ENCODE measurements around the gene PPP1R7. TPM values are rescaled to one million over a fixed set of nuclear protein-coding genes. Genes with fewer than 3 reads are reported as not detected.

Gene PPP1R7
- total and polyA plus RNA-seq, 9 of the 15 experiments (the other 6 are each of a cell fraction or from before 2014, with no cell fraction given) = 37.5 to 75.0 (median 50.5) TPM

DNA sequence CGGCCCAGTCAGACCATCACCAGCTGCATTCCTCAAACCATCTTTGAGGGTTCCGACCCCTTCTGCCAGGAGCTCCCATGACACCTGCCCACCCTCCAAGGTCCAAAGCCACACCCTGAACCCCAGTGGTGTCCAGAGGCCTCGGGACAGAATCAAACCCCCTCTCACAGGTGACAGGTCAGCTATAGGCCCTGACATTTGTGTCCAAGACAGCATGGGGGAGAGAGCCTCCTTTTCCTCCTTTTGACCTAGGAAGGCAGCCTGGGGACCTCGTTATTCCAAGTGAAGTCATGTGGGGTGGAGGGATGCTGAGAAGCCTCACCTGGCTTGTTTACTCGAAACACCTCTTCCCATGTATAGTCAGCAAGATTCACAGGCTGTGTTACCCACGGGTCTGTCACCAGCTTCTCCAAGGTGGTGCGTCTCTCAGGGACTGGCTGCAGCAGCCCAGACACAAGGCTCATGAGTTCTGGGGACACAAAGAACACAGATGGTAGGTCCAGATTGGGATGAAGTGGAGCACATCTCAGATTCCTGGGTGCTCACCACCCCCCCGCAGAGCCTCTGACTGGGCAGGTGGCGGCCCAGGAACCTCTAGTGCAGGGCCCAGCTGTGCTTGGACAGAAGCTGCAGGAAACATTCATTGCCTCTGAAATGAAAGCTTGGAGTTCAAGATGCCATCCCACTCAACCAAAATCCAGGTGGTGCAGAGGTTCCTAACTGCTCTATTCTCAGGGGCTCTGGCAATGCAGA lies 43.1 kb upstream of the PPP1R7 start (continued):
- TF ChIP-seq KDM5B (IDR thresholded peaks at IDR 0.05; ENCODE audit: insufficient replicate concordance, low read depth, low read length) (no peak), PHF20 (IDR thresholded peaks at IDR 0.05; ENCODE audit: partially characterized antibody) (no peak), ZC3H8 (IDR thresholded peaks at IDR 0.05) (no peak), HDAC8 (tag; IDR thresholded peaks at IDR 0.05) (no peak), ZBTB49 (CRISPR knock-in tag; IDR thresholded peaks at IDR 0.05; ENCODE audit: borderline replicate concordance) (no peak)
- TF ChIP-seq, protein P1, sequence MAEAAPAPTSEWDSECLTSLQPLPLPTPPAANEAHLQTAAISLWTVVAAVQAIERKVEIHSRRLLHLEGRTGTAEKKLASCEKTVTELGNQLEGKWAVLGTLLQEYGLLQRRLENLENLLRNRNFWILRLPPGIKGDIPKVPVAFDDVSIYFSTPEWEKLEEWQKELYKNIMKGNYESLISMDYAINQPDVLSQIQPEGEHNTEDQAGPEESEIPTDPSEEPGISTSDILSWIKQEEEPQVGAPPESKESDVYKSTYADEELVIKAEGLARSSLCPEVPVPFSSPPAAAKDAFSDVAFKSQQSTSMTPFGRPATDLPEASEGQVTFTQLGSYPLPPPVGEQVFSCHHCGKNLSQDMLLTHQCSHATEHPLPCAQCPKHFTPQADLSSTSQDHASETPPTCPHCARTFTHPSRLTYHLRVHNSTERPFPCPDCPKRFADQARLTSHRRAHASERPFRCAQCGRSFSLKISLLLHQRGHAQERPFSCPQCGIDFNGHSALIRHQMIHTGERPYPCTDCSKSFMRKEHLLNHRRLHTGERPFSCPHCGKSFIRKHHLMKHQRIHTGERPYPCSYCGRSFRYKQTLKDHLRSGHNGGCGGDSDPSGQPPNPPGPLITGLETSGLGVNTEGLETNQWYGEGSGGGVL (CRISPR knock-in tag; IDR thresholded peaks at IDR 0.05) = no peak

Data from K562 (cell line).